Heart left ventricle (tissue), 16 donors: ENCODE data around the gene CNTLN. TPM values are rescaled to one million over a fixed set of nuclear protein-coding genes. Genes with fewer than 3 reads are reported as not detected.
A peak's percentile ranks its signal among the peaks of the same experiment; 100 is the strongest.

Experiments
- ATAC-seq, 4 donors: fragments of 200-7000 bp; cut with Tn5 transposase; one replicate each; pipeline ENCODE4 v1.9.1; 2020 to 2022; ENCODE audit warnings: moderate library complexity in 4 of 4, mild to moderate bottlenecking in 3 of 4, moderate number of reproducible peaks in 1 of 4
- DNase-seq, 5 donors: peaks; one replicate each; pipeline ENCODE4 v3.0.0-alpha.2; 2020
- H3K27ac ChIP-seq, 12 donors: fragments of 200-600 bp; sonication (generic) in 4 of 12; one replicate each; pipeline versions ENCODE4 v1.5.0 to v1.8.0; 2016 to 2022; ENCODE audit warnings: mild to moderate bottlenecking in 2 of 12
- H3K27me3 ChIP-seq, 9 donors: fragments of 200-600 bp; sonication (generic) in 2 of 9; one replicate each; pipeline versions ENCODE4 v1.5.1 to v1.8.0; 2016 to 2022; ENCODE audit warnings: mild to moderate bottlenecking in 3 of 9
- H3K36me3 ChIP-seq, 9 donors: fragments of 200-600 bp; sonication (generic) in 2 of 9; one replicate each; pipeline versions ENCODE4 v1.5.0 to v1.8.0; 2018 to 2022; ENCODE audit warnings: mild to moderate bottlenecking in 2 of 9
- H3K4me1 ChIP-seq, 12 donors: fragments of 200-600 bp; sonication (generic) in 4 of 12; one replicate each; pipeline versions ENCODE4 v1.5.0 to v1.8.0; 2016 to 2022; ENCODE audit warnings: mild to moderate bottlenecking in 3 of 12
- H3K4me3 ChIP-seq, 12 donors: fragments of 200-600 bp; sonication (generic) in 4 of 12; one replicate each; pipeline versions ENCODE4 v1.5.0 to v1.8.0; 2017 to 2022; ENCODE audit warnings: mild to moderate bottlenecking in 9 of 12, moderate library complexity in 4 of 12
- H3K9me3 ChIP-seq, 12 donors: fragments of 200-600 bp; sonication (generic) in 4 of 12; one replicate each; pipeline versions ENCODE4 v1.5.0 to v1.8.0; 2016 to 2022; ENCODE audit warnings: mild to moderate bottlenecking in 1 of 12
- POLR2A ChIP-seq, 2 donors: fragments of 450-650 bp; IDR thresholded peaks; one replicate each; pipeline ENCODE4 v1.6.1; 2017; ENCODE audit warnings: antibody characterized with exemption in 2 of 2, mild to moderate bottlenecking in 2 of 2, moderate library complexity in 2 of 2
- WGBS, 4 donors: extraction: QIAGEN DNeasy Blood & Tissue Kit in 2 of 4; methylation state at CpG; one replicate each; pipeline versions ENCODE4 v1.1.5 to v1.1.7; 2013 to 2018; 5-methylcytosine and 5-hydroxymethylcytosine counted together
- intact Hi-C, 10 donors: fragments of 100-400 bp; cut with DNase I; formaldehyde crosslinking; loops; one replicate each; pipeline versions ENCODE4 v1.11.1 to v1.14.2; 2022
- polyA plus RNA-seq, 2 donors: library from polyadenylated mRNA; stranded (reverse); fragments of 200-250 nt; gene quantifications; one replicate each; pipeline ENCODE4 v1.2.3, GENCODE V29; 2013
- total RNA-seq, 9 donors: library from RNA; depleted of rRNA in 2 of 9; stranded (reverse); fragments of >200 nt in 2 of 9; fragmentation: NEBNext Ultra II Directional in 3 of 9; extraction: Animal tissue kit (Norgen Biotek cat#: 25700) in 3 of 9; gene quantifications; one replicate each; pipeline versions ENCODE4 v1.1.0 to v1.2.4, GENCODE V29; 2016 to 2023
- TF ChIP-seq, protein P1 (sequence below), 12 donors: fragments of 200-600 bp; sonication (generic) in 4 of 12; IDR thresholded peaks; one replicate each; pipeline versions ENCODE4 v1.5.0 to v1.8.0; 2018 to 2022; ENCODE audit warnings: antibody characterized with exemption in 12 of 12, mild to moderate bottlenecking in 5 of 12
- donor health status: ischemic (EF 13 %, LVEDD 7.1; RV severe dilation, severe dysfunction).
- donor health status: healthy with polysubstance abuse.
- donor health status: DM: no; HTN: yes; CAD: no.
- donor health status: DM: no; HTN: no; CAD: no.
- donor health status: ischemic (EF 25% LVEDD 6.9; RV normal size, moderate dysfunction).
- donor health status: ischemic (EF 25% LVEDD 5.7; RV mildly dilated, moderate dysfunction).
- donor health status: healthy.
- donor health status: DM: yes; HTN: yes; CAD: no.
- donor health status: ischemic (EF 35%, LVEDD 5.7; RV mildly dilated, moderate dysfunction).
- donor health status: nonischemic (EF 11% LVEDD 7.7; RV severe dilation, severe dysfunction).
- donor health status: DM: yes; HTN: yes; CAD: no.
- donor health status: PGD.
- donor health status: ischemic (EF 29% LVEDD 5.4; RV normal size, mild dysfunction).
- donor health status: nonischemic (EF 23%, LVEDD 6.1; RV moderate dilation, normal function).

The CNTLN gene
- total and polyA plus RNA-seq, 11 donors, result 1.3 to 6.1 (median 2.7) TPM

DNA sequence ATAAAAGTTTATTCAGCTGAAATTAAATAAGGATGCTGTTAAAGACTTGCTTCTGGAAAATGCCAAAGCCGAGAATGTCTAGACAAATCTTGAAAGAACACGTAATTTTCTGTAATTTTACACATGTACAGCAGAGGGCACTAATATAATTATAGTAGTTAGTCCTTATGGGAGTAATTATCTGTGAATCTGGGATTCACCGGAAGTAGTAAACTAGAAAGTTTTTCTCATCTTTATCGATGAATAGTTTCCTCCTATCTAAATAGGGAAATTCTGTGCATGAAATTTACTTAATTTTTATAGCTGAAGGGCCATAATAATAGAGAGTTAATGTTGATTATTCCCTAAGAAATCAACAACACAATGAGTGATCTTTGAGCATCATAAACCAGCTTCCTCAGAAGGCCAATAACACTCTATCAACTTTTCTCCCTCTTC lies 18.4 kb upstream of the CNTLN start:
- TF ChIP-seq, protein P1, sequence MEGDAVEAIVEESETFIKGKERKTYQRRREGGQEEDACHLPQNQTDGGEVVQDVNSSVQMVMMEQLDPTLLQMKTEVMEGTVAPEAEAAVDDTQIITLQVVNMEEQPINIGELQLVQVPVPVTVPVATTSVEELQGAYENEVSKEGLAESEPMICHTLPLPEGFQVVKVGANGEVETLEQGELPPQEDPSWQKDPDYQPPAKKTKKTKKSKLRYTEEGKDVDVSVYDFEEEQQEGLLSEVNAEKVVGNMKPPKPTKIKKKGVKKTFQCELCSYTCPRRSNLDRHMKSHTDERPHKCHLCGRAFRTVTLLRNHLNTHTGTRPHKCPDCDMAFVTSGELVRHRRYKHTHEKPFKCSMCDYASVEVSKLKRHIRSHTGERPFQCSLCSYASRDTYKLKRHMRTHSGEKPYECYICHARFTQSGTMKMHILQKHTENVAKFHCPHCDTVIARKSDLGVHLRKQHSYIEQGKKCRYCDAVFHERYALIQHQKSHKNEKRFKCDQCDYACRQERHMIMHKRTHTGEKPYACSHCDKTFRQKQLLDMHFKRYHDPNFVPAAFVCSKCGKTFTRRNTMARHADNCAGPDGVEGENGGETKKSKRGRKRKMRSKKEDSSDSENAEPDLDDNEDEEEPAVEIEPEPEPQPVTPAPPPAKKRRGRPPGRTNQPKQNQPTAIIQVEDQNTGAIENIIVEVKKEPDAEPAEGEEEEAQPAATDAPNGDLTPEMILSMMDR (IDR thresholded peaks at IDR 0.05), result peak; percentile 32 to 72 (median 53)
- TF ChIP-seq POLR2A (IDR thresholded peaks at IDR 0.05), result no peak
- no peak overlapping the region for H3K4me3 ChIP-seq
- 11 to 23% (median 12%) methylated on average over 4 of the region's 4 CpGs for WGBS, 4 donors
- no peaks in the 10 kb centered on the region for H3K9me3 ChIP-seq
- no peak overlapping the region for H3K27ac ChIP-seq
- H3K27me3 ChIP-seq, result peaks cover 0 to 5% (median 0%) of the 10 kb centered on the region in 9 donors
- ATAC-seq, result no peak
- no peaks in the 10 kb centered on the region for H3K4me1 ChIP-seq
- intact Hi-C loops, result loop anchor here (1.0 to 5.0 kb wide), 6 partner anchors 344 to 351 kb away; no protein-coding TSS in a partner anchor
- no peaks in the 10 kb centered on the region for H3K36me3 ChIP-seq
- no peak for DNase-seq

DNA sequence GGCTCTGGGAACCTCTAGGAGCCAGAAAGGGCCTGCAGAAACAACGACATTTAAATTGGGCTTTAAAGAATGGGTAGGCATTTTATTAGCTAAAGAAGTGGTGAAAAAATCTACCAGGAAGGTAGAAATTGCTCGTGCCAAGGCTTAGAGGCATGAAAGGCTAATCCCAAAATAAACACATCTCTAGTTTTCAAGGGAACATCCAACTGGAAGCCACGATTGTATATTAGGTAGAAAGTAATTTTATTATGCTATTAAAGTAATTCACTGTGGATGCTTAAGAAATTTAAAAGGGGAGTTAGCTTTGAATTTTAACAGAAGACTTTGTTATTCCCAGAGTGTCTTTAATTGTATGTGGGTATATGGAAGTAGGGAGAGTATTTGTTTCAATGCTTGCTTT lies 17.5 kb upstream of the CNTLN start:
- TF ChIP-seq POLR2A (IDR thresholded peaks at IDR 0.05), result no peak
- TF ChIP-seq, protein P1 (IDR thresholded peaks at IDR 0.05), result no peak
- DNase-seq (no peak), ATAC-seq (no peak)
- Histone ChIP-seq H3K4me3 (no peak overlapping the region), H3K27ac (no peak overlapping the region), H3K27me3 (peaks cover 0 to 5% (median 0%) of the 10 kb centered on the region in 9 donors), H3K36me3 (no peaks in the 10 kb centered on the region), H3K4me1 (no peaks in the 10 kb centered on the region), H3K9me3 (no peaks in the 10 kb centered on the region)
- 67 to 80% (median 75%) methylated on average over 3 of the region's 3 CpGs for WGBS, 4 donors
- intact Hi-C loops, result loop anchor here in 8 of 10 donors (2.0 to 5.0 kb wide), 4 partner anchors 343 to 350 kb away; no protein-coding TSS in a partner anchor

DNA sequence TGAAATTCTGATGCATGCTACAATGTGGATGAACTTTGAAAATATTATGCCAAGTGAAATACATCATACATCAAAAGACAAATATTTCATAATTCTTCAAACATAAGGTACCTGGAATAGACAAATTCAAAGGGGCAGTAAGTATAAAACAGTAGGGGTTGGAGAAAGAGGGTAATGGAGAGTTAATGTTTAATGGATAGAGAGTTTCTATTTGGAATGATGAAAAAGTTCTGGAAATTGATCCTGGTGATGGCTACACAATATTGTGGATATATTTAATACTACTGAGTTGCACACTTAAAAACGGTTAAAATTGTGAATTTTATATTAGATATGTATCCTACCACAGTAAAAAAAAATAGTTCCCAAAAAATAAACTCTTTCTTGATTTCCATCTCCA lies 14.6 kb upstream of the CNTLN start:
- intact Hi-C loops, result no loop called here
- Histone ChIP-seq H3K27ac (no peak overlapping the region), H3K9me3 (no peaks in the 10 kb centered on the region), H3K27me3 (no peaks in the 10 kb centered on the region), H3K4me1 (no peaks in the 10 kb centered on the region), H3K4me3 (no peak overlapping the region), H3K36me3 (no peaks in the 10 kb centered on the region)
- 82 to 88% (median 87%) methylated on average over 1 of the region's 1 CpG for WGBS, 4 donors
- TF ChIP-seq, protein P1 (IDR thresholded peaks at IDR 0.05), result no peak
- TF ChIP-seq POLR2A (IDR thresholded peaks at IDR 0.05), result no peak
- DNase-seq (no peak), ATAC-seq (no peak)

DNA sequence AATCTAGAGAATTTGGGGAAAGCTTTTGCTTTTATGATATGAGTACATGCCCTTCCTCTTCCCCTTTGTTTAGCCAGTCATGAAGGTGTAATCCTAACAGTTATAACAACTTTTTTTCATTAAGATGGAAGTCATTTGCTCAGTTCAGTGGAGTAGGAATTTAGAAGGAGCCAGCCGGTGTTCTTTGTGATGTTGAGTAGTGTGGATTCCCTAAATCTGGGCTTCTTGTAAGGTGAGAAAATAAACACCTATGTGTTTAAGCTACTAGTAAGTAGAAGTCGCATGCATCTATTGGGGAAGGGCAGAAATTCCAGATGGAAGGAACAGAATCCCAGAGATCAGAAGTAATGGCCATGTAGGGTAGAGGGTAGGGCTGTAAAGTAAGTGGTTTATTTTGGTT lies 13.6 kb upstream of the CNTLN start:
- intact Hi-C loops, result no loop called here
- ATAC-seq, result no peak

More for the DNA sequence above, 13.6 kb upstream of the CNTLN start:
- TF ChIP-seq, protein P1 (IDR thresholded peaks at IDR 0.05), result no peak
- no peak for TF ChIP-seq POLR2A (IDR thresholded peaks at IDR 0.05)
- no peaks in the 10 kb centered on the region for H3K4me1 ChIP-seq
- no peak overlapping the region for H3K4me3 ChIP-seq
- H3K36me3 ChIP-seq, result no peaks in the 10 kb centered on the region
- no peaks in the 10 kb centered on the region for H3K27me3 ChIP-seq
- DNase-seq, result no peak
- WGBS, 4 donors, result 68 to 81% (median 72%) methylated on average over 2 of the region's 2 CpGs
- H3K27ac ChIP-seq, result no peak overlapping the region
- no peaks in the 10 kb centered on the region for H3K9me3 ChIP-seq
